HL-60 (cell line): ENCODE measurements around the gene METTL16.

Source experiments
- POLR2AphosphoS5 ChIP-seq: IDR thresholded peaks from 2 replicates; pipeline ENCODE4 v1.6.1; 2012; ENCODE audit warnings: low read depth
- TF ChIP-seq, protein P1 (sequence below): IDR thresholded peaks from one replicate; pipeline ENCODE4 v1.5.1; 2011; ENCODE audit warnings: low read length, control low read depth, inconsistent platforms; ENCODE audit not compliant: insufficient read depth
- TF ChIP-seq, protein P2 (sequence below): IDR thresholded peaks from 2 replicates; pipeline ENCODE4 v1.6.1; 2012; ENCODE audit warnings: low read depth; ENCODE audit not compliant: insufficient replicate concordance

DNA sequence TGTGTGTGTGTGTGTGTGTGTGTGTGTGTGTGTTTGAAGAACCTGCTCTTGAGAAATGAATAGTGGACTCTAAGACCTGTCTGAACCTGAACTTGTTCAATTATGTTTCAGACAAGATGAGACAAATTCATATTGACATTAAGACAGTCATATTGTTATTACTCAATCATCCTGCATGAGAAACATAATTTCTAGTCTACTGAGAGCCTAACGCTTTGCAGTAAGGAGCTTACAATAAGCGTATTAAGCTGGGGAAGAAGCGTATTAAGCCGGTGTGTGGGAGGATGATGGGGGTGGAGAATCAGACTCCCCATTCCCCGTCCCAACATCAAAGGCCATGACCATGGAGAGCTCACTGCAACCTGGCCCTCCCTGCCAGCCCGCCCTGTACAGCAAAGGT lies 88.4 kb downstream of the METTL16 start:
- TF ChIP-seq, protein P1, sequence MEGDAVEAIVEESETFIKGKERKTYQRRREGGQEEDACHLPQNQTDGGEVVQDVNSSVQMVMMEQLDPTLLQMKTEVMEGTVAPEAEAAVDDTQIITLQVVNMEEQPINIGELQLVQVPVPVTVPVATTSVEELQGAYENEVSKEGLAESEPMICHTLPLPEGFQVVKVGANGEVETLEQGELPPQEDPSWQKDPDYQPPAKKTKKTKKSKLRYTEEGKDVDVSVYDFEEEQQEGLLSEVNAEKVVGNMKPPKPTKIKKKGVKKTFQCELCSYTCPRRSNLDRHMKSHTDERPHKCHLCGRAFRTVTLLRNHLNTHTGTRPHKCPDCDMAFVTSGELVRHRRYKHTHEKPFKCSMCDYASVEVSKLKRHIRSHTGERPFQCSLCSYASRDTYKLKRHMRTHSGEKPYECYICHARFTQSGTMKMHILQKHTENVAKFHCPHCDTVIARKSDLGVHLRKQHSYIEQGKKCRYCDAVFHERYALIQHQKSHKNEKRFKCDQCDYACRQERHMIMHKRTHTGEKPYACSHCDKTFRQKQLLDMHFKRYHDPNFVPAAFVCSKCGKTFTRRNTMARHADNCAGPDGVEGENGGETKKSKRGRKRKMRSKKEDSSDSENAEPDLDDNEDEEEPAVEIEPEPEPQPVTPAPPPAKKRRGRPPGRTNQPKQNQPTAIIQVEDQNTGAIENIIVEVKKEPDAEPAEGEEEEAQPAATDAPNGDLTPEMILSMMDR = no peak
- no peak for TF ChIP-seq POLR2AphosphoS5
- TF ChIP-seq, protein P2, sequence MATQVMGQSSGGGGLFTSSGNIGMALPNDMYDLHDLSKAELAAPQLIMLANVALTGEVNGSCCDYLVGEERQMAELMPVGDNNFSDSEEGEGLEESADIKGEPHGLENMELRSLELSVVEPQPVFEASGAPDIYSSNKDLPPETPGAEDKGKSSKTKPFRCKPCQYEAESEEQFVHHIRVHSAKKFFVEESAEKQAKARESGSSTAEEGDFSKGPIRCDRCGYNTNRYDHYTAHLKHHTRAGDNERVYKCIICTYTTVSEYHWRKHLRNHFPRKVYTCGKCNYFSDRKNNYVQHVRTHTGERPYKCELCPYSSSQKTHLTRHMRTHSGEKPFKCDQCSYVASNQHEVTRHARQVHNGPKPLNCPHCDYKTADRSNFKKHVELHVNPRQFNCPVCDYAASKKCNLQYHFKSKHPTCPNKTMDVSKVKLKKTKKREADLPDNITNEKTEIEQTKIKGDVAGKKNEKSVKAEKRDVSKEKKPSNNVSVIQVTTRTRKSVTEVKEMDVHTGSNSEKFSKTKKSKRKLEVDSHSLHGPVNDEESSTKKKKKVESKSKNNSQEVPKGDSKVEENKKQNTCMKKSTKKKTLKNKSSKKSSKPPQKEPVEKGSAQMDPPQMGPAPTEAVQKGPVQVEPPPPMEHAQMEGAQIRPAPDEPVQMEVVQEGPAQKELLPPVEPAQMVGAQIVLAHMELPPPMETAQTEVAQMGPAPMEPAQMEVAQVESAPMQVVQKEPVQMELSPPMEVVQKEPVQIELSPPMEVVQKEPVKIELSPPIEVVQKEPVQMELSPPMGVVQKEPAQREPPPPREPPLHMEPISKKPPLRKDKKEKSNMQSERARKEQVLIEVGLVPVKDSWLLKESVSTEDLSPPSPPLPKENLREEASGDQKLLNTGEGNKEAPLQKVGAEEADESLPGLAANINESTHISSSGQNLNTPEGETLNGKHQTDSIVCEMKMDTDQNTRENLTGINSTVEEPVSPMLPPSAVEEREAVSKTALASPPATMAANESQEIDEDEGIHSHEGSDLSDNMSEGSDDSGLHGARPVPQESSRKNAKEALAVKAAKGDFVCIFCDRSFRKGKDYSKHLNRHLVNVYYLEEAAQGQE = no peak
